LNCaP clone FGC (cell line): ENCODE data around the gene PGK2.

Experiments
- DNase-seq: peaks from one replicate; pipeline ENCODE4 v3.0.0-alpha.2; 2011; ENCODE audit warnings: low read depth
- H3K4me3 ChIP-seq: 2 replicates; pipeline ENCODE4 v1.5.1; 2011; ENCODE audit warnings: mild to moderate bottlenecking, low read depth, low read length, control low read depth
- TF ChIP-seq, protein P1 (sequence below): IDR thresholded peaks from 2 replicates; pipeline ENCODE4 v1.5.1; 2012; ENCODE audit warnings: mild to moderate bottlenecking; ENCODE audit not compliant: control insufficient read depth, insufficient read depth; ENCODE audit errors: extremely low read depth

Gene PGK2

DNA sequence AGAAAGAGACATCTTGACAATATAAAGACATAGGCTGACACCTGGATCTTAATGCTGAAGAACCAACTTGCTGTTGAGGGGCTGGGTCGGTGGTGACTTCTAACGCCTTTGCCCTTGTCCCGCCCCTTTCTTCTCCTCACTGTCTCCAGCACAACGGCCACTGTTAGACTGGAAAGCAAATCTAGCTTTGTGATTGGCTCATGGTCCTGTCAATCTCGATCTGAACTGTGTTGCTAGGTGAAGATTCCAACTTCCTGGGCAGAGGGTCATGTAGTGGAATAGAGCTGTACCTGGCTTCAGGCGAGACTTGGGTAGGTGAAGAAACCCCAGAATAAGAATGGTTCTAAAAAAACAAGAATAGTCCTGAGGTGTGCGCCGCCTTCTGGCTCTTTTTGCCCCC lies at the start of gene PGK2:
Gene PGK2 (minus strand): TSS at position 110 of the 400 bp plus-strand sequence. CDS start 98 bp downstream, at position 12.
- no peak within 1 kb of the TSS for H3K4me3 ChIP-seq
- peak; percentile 63 for DNase-seq
- TF ChIP-seq, protein P1, sequence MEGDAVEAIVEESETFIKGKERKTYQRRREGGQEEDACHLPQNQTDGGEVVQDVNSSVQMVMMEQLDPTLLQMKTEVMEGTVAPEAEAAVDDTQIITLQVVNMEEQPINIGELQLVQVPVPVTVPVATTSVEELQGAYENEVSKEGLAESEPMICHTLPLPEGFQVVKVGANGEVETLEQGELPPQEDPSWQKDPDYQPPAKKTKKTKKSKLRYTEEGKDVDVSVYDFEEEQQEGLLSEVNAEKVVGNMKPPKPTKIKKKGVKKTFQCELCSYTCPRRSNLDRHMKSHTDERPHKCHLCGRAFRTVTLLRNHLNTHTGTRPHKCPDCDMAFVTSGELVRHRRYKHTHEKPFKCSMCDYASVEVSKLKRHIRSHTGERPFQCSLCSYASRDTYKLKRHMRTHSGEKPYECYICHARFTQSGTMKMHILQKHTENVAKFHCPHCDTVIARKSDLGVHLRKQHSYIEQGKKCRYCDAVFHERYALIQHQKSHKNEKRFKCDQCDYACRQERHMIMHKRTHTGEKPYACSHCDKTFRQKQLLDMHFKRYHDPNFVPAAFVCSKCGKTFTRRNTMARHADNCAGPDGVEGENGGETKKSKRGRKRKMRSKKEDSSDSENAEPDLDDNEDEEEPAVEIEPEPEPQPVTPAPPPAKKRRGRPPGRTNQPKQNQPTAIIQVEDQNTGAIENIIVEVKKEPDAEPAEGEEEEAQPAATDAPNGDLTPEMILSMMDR, result no peak

DNA sequence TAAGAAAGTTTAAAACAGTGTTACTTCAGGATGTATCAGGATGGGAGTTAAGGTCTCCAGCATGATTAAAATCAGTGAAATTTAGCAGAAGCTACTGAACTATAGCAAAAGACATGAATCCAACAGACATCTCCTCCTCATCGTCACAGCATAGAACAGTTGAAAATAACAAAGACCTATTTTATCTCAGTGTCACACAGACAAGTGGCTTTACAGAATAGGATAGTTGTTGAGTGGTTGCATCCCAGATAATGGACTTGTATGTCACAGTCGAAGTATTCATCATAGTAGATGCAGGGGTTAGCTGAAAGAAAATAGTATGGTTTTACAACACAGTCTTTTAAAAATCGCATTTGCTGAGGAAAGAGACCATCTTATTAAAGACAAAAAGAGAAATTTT lies 48.1 kb upstream of the PGK2 start:
- DNase-seq, result no peak
- TF ChIP-seq, protein P1, result no peak
- H3K4me3 ChIP-seq, result no peak overlapping the region

DNA sequence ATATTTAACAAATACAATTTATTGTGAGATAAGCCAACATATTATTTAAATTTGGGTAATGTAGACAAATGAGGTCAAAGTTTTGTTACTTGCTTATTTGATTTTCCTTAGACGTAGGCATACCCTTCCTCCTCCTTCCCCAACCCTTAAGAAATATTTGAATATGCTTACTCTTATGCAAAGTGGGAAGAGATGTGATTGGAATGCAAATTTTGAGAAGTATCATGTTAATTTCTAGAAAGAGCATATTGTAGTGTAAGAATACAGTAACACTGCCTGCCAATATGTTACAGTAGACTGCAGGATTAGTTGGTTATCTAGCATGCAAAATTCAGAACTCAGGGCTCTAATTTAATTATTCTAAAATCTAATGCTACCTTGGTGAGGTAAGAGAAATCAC lies 46.3 kb upstream of the PGK2 start:
- H3K4me3 ChIP-seq, result no peak overlapping the region
- no peak for DNase-seq
- TF ChIP-seq, protein P1, result no peak

DNA sequence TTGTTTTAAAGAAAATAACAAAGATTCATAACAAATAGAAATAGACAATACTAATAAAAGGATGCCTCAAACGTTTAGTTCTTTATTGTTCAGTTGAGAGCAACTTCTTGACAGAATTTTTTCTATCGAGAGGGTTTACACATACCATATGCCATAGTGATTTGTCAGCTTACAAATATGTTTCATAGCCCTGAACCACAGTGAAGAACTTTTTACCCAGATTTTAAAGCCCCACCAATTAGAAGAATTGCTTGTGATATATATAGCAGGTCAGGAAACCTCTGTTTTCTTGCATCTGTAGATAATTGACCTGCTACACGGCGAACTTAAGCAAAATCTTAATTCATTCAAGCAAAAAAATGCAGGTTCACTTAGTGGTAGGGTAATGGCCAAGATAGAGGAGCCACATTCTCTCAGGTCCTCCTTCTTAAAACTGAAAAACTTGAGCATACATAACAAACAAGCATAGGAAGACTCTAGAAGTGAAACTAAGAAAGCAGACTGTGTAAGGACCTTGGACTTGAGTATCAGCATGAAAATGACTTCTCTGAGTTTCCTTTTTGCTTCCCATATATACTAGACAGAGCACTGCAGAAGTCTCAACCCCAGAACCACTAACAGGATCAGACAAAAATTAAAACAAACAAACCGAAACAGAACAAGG lies 39.8 kb upstream of the PGK2 start:
- no peak for DNase-seq
- TF ChIP-seq, protein P1, result no peak
- no peak overlapping the region for H3K4me3 ChIP-seq

DNA sequence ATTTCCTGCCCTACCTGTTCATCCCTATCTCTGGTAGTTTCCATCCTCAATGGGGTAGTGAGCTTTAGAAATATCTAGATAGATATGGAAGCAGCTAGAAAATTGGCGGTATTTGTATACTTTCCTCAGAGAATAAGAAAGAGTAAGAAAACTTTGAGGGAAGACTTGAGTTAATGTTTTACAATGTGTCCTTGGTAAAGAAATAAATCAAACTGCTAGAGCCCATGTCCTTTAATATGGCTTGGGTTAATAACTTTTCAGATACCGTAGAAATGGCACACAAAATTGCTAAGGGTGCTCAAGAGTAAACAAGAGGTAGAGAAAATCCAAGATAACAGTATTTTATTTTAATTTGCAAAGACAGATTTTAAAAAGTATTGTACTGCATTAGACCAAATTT lies 28.1 kb upstream of the PGK2 start:
- TF ChIP-seq, protein P1, result no peak
- H3K4me3 ChIP-seq, result no peak overlapping the region

DNA sequence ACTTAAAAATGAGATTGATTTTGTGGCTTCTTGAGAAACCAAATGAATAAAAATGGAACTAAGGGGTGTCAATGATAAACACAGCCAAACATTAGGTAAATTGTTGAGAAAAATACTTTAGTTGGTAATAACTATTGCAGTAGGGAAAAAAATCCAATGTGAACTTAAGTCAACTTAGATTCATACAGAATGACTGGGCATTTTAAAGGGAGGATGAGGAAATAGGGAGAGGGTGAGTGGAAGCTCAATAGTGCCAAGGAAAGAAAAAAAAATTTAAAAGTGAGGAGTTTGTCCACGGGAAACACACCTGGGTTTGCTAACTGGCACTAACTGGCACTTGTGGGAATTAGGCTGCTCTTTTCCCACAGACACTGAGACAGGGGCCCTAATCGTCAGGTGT lies 26.2 kb upstream of the PGK2 start:
- TF ChIP-seq, protein P1, result no peak
- no peak overlapping the region for H3K4me3 ChIP-seq
- peak; percentile 8 for DNase-seq

More for the DNA sequence above, 28.1 kb upstream of the PGK2 start:
- DNase-seq, result no peak

DNA sequence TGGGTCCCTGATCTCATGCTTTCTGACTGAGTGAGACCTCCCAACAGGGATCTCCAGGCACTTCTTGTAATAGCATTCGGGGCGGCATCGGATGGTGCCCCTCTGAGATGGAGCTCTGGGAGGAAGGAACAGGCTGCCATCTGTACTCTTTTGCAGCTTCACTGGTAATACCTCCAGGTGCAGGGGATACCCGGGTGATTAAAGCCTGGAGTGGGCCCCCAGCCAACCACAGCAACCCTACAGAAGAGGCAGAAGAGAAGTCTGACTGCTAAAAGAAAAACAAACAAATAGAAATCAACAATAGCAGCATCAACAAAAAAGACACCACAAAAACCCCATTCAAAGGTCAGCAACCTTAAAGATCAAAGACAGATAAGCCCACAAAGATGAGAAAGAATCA lies 19.1 kb upstream of the PGK2 start:
- DNase-seq, result no peak
- no peak overlapping the region for H3K4me3 ChIP-seq
- TF ChIP-seq, protein P1, result no peak
